Stimulated activated CD4-positive, alpha-beta T cell treated with anti-CD3 and anti-CD28 coated beads, Interleukin-12 subunit alpha, Interleukin-12 subunit beta, amount 100 ng/mL, for 4 hours (primary cell): Measurements from ENCODE around the gene SLC6A3.

ENCODE experiments used
- DNase-seq: peaks from one replicate; pipeline ENCODE4 v3.0.0-alpha.2; 2020

SLC6A3 gene

DNA sequence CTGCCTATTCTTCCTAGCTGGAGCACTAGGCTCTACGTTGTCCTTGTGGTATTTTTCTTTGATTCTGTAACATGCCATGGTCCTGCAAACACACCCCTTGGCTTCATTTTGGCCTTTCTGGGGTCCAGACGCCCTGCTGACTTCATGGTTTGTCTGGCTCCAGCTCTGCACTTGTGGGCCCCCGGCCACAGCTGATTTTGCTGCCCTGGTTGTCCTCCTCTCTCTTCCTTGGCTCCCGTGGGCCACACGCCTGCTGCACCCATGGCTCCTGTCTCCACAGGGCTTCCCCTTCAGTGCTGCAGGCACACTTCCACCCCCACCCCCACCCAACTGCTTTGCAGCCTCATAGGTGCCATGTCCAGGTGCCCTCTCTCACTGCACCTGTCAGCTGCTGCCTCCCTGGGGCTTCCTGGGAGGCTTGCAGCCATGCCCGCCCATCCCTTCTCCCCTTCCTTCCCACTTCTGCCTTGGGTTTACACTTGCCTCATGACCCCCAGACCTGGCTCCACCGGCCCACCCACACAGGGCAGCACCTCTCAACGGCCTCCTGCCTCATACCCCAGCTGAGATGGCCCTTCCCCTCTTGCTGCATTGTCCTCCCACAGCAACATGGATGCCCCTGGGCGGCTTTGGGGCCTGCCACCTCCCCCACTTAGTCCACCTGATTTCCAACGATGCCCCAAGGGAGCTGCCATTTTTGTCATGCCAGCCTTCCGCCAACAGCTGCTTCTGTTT lies 25.6 kb downstream of the SLC6A3 start:
- DNase-seq, result no peak

DNA sequence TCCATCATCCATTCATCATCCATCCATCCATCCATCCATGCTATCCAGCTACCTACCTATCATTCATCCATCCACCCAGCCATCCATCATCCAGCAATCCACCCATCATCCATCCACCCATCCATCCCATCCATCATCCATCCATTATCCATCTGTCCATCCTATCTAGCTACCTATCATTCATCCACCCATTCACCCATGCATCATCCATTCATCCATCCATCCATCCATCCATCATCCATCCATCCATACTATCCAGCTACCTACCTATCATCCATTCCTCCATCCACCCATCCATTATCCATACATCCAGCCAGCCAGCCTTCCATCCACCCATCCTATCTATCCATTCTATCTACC lies 26.3 kb downstream of the SLC6A3 start:
- DNase-seq, result no peak

DNA sequence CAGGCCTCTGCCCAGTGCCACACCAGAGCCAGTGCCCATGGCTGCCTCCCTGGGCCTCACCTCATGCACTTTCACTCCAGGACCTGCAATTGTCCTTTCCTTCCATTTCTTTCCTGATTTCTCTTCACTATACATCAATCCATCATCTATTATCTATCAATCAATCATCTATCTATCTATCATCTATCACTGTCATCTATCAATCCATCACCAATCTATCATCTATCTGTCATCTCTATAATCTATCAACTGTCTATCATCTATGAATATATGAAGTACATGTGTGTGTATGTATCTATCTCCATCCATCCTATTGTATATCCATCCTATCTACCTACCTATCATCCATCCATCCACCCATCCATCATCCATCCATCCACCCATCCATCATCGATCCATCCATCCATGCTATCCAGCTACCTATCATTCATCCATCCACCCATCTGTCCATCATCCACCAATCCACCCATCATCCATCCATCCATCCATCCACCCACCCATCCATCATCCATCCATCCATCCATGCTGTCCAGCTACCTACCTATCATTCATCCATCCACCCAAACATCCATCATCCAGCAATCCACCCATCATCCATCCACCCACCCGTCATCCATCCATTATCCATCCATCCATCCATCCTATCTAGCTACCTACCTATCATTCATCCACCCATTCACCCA lies 26.9 kb downstream of the SLC6A3 start:
- DNase-seq, result no peak

DNA sequence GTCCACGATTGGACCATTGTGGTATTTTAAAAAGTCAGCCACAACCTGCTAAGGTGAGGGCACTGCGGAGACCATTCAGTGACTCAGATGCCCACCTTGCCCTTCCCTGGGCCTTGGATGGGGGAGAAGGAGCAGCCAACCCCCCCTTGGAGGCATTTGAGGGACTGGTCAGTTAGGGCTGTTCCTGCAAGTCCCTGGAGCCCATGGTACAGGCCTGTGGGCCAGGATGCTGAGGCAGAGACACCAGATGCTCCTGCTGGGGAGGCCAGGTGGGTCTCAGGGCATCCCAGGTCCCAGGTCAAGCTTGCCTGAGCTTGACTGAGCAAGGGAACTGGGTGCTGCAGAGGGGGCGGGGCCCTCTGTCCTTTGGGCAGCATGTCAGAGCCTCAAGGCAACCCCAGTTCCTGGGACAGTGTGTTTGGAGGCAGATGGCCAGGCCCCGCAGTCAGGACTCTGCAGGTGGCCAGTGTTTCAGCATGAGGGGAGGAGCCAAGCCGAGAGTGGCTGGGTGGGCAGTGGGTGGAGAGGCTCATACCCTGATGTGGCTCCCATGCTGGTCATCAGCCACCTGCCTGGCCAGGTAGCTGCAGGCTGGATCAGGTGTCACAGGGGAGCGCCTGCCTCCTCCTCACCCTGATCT lies 27.5 kb downstream of the SLC6A3 start:
- no peak for DNase-seq

DNA sequence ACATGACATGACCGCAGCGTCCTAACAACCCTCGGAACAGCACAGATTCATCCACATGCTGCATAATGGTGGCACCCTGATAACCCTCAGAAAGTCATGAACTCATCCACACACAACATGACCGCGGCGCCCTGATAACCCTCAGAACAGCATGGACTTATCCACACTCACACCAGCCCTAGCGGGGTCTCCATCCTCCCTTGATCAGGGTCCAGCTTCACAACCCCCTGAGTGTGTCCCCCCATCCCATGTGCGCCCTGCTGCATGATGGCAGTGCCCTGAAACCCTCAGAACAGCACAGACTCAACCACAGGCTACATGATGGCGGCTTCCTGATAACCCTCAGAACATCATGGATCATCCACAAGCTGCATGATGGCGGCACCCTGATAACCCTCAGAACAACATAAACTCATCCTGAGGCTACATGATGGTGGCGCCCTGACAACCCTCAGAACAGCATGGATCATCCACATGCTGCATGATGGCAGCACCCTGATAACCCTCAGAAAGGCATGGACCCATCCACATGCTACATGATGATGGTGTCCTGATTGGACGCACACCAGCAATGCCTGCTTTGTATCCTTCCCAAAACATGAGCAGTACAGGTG lies 28.3 kb downstream of the SLC6A3 start:
- no peak for DNase-seq

DNA sequence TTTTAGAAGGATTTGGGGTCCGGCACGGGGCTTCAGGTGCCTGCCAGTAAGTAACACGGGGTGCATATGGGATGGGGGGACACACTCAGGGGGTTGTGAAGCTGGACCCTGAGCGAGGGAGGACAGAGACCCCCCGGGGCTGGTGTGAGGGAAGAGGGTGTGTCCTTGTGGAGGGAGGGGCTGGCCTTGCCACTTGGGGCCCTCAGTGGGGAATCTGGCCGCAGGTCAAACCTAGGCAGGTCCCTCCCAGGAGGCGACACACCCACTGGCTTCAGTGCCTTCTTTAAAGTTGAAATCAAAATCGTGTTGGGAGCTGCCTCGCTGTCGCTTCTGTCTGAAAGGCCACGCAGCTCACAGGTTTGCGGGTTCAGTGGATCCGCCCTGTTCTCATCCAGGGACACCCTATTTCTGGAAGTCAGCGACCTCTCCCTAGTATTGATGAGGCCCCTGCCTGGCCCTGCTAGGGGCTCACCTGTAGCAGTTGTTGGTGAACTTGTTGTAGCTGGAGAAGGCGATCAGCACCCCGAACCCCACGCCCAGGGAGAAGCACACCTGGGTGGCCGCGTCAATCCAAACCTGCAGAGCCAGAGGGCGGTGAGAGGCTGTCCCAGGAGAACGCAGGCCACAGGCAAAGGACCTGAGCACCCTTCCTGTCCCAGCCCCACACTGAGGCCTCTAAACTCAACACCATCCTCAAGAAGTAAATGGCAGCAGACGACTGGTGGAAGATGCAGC lies 29.4 kb downstream of the SLC6A3 start:
- DNase-seq, result no peak

GRCh38 chr5:1415059-1415425 lies 30.2 kb downstream of the SLC6A3 start:
- DNase-seq, result no peak

DNA sequence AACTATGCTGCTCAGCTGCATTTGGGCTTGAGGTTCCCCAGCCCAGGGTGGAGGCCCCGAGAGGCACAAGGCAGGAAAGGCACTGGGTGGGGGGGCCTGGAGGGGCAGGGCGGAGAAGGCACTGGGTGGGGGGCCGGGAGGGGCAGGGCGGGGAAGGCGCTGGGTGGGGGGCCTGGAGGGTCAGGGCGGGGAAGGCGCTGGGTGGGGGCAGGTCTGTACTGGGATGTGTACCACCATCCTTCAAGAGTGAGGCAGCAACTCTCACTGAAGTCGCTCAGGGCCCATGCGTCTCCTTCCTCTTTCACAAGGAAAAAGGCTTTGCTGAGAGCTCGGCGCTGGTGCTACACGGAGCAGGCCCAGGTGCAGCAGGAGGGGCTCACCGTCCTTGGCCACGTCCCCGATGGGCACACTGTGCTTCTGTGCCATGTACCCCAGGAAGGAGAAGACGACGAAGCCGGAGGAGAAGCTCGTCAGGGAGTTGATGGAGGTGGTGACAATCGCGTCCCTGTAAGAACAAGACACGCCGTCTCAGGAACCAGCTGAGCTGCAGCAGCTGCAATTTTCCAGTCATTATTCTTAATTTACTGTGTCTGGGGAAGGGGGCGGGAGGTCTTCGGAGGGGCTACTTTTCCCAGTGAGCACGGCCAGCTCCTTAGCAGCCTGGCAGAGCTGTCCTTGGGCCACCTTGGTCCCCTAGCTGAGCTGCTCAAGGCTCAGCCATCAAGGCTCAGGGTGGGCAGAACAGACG lies 30.8 kb downstream of the SLC6A3 start:
- DNase-seq, result no peak

GRCh38 chr5:1413611-1414241 lies 31.5 kb downstream of the SLC6A3 start:
- no peak for DNase-seq

DNA sequence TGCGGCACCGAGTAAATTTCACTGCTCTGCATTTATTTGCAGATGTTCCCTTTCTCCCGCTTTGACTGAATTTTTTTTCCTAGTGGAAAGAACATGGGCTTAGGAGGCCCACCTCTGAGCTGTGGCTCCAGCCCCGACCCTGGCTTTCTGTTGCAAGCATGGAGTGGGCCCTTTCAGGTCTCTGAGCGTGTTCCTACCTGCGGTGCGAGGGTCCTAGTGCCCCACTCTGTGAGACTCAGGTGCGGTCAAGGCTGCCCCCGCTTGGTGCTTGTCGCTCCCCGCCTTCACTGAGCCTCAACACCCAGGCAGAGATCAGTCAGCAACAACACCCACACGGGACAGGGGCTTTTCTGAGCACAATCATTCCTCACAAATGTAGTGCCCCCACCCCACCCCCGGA lies 32.0 kb downstream of the SLC6A3 start:
- DNase-seq, result no peak

DNA sequence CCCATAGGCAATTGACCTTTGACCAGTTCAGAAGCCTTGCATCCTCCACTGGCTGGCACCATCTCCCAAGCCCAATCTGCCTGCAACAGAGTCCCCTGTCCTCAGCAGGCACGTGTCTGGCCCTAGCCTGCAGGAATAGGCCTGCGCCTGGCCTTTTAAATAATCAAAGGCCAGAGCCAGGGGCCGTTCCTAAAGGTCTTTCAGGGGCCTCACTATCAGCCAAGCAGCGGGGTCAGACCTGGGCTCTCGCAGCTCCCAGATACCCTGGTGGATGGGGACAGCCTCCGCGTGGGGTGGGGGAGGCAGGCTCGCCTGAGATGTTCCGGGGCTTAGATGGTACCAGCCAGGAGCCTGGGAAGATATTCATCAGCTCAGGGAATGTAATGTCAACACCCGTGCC lies 32.6 kb downstream of the SLC6A3 start:
- no peak for DNase-seq

DNA sequence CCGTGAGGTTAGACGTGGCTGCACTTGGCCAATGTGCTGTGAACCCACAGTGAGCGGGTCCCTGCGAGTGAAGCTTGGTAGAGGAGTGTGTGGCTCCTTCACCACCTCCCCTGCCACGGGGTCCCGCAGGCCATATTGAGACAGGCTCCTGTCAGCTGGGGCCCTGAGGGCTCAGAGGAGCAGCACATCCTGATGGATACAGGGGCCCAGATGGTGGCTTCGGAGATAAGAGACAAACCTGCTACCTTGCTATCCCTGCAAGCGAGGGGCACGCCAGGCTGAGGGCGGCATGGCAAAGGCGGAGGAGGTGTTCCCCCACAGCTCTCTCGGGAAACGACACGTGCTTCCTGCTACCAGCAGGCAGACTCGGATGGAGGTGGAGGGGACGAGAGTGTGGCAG lies 33.1 kb downstream of the SLC6A3 start:
- no peak for DNase-seq

- no peak for DNase-seq
These were observed 34.1 kb downstream of the SLC6A3 start for GRCh38 chr5:1411099-1411498.

DNA sequence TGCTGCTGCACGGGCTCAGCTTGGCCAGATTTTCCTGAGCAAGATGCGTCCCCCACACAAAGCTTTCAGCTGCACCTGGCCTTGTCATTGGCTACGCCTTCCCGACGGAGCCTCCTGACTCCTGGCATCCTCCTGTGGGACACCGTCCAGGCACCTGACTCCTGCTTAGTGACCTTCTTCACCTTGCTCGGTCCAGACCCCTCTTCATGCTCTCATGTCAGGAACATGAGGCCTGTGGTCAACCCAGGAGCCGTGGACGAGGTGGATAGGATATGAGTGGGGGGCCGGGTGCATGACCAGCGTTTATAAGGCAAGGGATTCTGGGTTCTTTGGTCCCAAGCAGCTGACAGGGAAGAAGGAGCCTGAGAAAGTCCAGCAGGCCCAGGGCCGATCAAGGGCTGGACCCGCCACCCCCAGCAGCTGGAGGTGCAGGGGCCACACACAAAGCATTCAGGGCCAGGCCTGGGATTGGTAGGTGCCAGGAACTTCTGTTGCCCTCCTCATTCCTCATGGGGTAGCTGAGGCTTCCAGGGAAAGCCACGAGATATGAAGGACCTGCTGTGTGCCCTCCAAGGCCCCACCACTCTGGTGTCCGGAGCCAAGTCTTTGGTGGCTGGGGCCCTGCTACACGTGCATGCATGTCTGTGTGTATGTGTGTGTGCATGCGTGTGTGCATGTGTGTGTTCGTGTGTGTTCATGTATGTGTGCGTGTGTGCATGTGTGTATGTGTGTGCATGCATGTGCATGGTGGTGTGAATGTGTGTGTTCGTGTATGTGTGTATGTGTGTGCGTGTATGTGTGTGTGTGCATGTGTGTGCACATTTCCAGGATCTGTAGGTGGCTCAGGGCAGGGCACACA lies 34.9 kb downstream of the SLC6A3 start:
- no peak for DNase-seq

GRCh38 chr5:1409381-1410110 lies 35.7 kb downstream of the SLC6A3 start:
- DNase-seq, result no peak

DNA sequence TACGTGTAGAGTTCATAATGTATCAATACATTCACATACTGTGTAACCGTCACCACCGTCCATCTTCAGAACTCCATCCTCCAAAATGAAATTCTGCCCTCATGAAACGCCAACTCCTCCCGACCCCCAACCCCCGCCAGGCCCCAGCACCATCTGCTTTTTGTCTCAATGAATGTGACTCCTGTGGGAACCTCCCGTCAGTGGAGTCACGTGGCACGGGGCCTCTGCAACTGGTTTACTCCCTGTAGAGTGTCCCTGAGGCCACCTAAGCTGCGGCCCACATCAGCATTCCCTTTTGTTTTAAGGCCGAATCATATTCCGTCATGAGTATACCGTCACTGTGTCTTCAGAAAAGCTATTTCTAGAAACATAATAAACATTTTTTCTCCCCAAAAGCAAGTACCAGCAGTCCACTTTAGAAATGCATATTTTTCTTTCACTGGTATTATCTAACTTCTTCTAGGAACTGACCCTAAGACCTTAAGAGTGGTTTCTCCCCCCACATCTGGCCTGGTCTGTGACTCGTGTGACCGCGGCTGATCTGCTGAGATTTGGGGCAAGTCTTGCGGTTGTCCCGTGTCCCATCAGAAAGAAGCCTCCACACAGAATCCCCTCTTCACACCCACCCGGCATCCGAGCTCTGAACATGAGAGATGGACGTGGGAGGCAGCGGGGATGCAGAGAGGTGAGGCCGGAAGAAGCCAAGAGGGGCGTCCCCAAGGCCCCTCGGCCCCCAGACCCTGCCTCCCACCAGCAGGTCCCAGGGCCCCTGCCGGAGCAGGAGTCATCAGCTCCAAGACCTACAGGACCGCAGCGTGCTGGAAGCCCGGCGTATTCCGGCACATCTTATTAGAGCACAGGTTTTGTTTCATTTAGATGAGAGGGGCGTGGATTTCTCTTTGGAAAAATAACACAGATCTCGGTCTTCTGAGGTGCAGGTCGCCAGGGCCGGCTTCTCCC lies 38.3 kb downstream of the SLC6A3 start:
- no peak for DNase-seq

DNA sequence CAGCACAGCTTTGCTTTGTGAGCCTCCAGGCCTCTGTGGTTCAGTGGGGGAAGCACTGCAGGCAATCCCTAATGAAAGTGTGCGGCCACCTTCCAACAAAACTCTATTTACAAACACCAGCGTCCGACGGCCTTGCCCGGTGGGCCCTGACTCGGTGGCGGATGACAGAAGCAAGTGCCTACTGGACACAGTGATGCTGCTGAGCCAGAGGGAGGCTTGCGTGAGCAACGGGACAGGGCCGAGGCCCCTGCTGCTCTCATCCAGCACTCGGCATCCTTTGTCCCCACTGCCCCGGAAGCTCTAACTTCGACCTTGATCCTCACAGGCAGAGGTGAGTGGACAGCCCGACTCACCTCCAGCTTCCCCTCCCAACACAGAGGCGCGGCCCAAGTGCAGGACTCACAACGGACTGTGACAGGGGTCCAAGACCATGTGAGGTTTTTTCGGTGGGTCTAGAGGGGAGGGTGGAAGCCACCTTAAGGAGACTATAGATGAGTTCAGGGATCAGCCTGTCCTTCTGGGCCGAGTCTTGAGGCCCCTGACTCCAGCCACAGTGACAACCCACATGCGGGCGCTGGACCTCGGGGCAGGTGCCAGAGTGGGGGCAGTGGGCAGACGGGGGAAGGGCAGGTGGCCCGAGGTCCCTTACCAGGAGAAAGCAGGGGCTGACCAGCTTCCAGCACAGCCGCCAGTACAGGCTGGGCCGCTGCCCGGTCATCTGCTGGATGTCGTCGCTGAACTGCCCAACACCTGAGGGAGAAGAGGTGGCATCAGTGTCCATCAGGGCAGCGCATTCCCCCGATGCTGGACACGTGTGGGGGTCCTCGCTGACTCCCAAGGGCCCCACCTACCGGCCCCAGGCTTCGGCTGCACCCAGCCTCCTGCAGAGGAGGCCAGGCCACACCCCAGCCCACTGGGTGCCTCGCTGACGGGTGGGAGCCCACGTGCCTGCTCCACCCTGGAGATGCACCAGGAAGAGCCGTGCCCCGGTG lies 39.4 kb downstream of the SLC6A3 start:
- DNase-seq, result no peak

- no peak for DNase-seq
These were observed 40.1 kb downstream of the SLC6A3 start for GRCh38 chr5:1405121-1405520.
